Liver (tissue), 9 donors: ENCODE data around the gene ZNF226. TPM values are rescaled to one million over a fixed set of nuclear protein-coding genes. Genes with fewer than 3 reads are reported as not detected.

ENCODE experiments used
- DNase-seq: peaks from one replicate; pipeline ENCODE4 v3.0.0-alpha.2; 2017; ENCODE audit warnings: low spot score
- H3K27ac ChIP-seq, 2 donors: one replicate each; pipeline ENCODE4 v1.7.0; 2013; ENCODE audit warnings: inconsistent platforms in 2 of 2, low read length in 2 of 2, control low read depth in 1 of 2, low read depth in 1 of 2, mild to moderate bottlenecking in 1 of 2
- H3K27me3 ChIP-seq, 4 donors: one replicate each; pipeline versions ENCODE4 v1.6.1 to v1.7.0; 2013; ENCODE audit warnings: low read length in 3 of 4, inconsistent platforms in 1 of 4, mild to moderate bottlenecking in 1 of 4, moderate library complexity in 1 of 4; ENCODE audit not compliant: control insufficient read depth in 4 of 4, insufficient read depth in 4 of 4
- H3K36me3 ChIP-seq, 4 donors: one replicate each; pipeline versions ENCODE4 v1.6.1 to v1.7.0; 2013; ENCODE audit warnings: low read length in 3 of 4, mild to moderate bottlenecking in 3 of 4, low read depth in 1 of 4, moderate library complexity in 1 of 4; ENCODE audit not compliant: control insufficient read depth in 4 of 4, insufficient read depth in 3 of 4
- H3K4me1 ChIP-seq, 4 donors: one replicate each; pipeline versions ENCODE4 v1.6.1 to v1.7.0; 2013; ENCODE audit warnings: low read length in 3 of 4, mild to moderate bottlenecking in 3 of 4, moderate library complexity in 1 of 4; ENCODE audit not compliant: control insufficient read depth in 4 of 4, insufficient read depth in 4 of 4
- H3K4me3 ChIP-seq, 3 donors: one replicate each; pipeline versions ENCODE4 v1.6.1 to v1.7.0; 2013; ENCODE audit warnings: low read length in 3 of 3, control low read depth in 1 of 3, low read depth in 1 of 3, mild to moderate bottlenecking in 1 of 3
- H3K9ac ChIP-seq, 2 donors: one replicate each; pipeline ENCODE4 v1.7.0; 2013; ENCODE audit warnings: low read length in 2 of 2, mild to moderate bottlenecking in 2 of 2, moderate library complexity in 2 of 2, control low read depth in 1 of 2, low read depth in 1 of 2
- H3K9me3 ChIP-seq, 4 donors: one replicate each; pipeline versions ENCODE4 v1.6.1 to v1.7.0; 2013; ENCODE audit warnings: low read length in 3 of 4; ENCODE audit not compliant: control insufficient read depth in 4 of 4
- EGR1 ChIP-seq, 2 donors: IDR thresholded peaks; 2 replicates each; pipeline ENCODE4 v1.6.1; 2016 to 2018; ENCODE audit warnings: antibody characterized with exemption in 2 of 2, low read depth in 2 of 2
- FOXA1 ChIP-seq: IDR thresholded peaks from 2 replicates; pipeline ENCODE4 v1.6.1; 2016; ENCODE audit warnings: antibody characterized with exemption
- FOXA2 ChIP-seq: IDR thresholded peaks from 2 replicates; pipeline ENCODE4 v1.6.1; 2016; ENCODE audit warnings: antibody characterized with exemption
- GABPA ChIP-seq, 2 donors: IDR thresholded peaks in 1 of 2; conservative IDR thresholded peaks in 1 of 2; 2 replicates each; pipeline ENCODE4 v1.6.1; 2016; ENCODE audit warnings: antibody characterized with exemption in 2 of 2, mild to moderate bottlenecking in 1 of 2, moderate library complexity in 1 of 2
- HNF4A ChIP-seq, 2 donors: conservative IDR thresholded peaks; 2 replicates each; pipeline ENCODE4 v1.6.1; 2016; ENCODE audit warnings: antibody characterized with exemption in 2 of 2, mild to moderate bottlenecking in 2 of 2
- HNF4G ChIP-seq: IDR thresholded peaks from 2 replicates; pipeline ENCODE4 v1.6.1; 2016; ENCODE audit warnings: antibody characterized with exemption
- JUND ChIP-seq, 2 donors: IDR thresholded peaks; 2 replicates each; pipeline ENCODE4 v1.6.1; 2016; ENCODE audit warnings: antibody characterized with exemption in 2 of 2
- NR2F2 ChIP-seq: IDR thresholded peaks from 2 replicates; pipeline ENCODE4 v1.6.1; 2016; ENCODE audit warnings: antibody characterized with exemption
- RAD21 ChIP-seq, 2 donors: IDR thresholded peaks; 2 replicates each; pipeline ENCODE4 v1.6.1; 2016; ENCODE audit warnings: antibody characterized with exemption in 2 of 2, mild to moderate bottlenecking in 2 of 2
- RXRA ChIP-seq, 2 donors: IDR thresholded peaks; 2 replicates each; pipeline ENCODE4 v1.6.1; 2017 to 2018; ENCODE audit warnings: antibody characterized with exemption in 2 of 2, mild to moderate bottlenecking in 1 of 2
- SP1 ChIP-seq: IDR thresholded peaks from 2 replicates; pipeline ENCODE4 v1.6.1; 2018; ENCODE audit warnings: antibody characterized with exemption, mild to moderate bottlenecking
- TAF1 ChIP-seq: conservative IDR thresholded peaks from 2 replicates; pipeline ENCODE4 v1.6.1; 2016; ENCODE audit warnings: antibody characterized with exemption, mild to moderate bottlenecking
- YY1 ChIP-seq: IDR thresholded peaks from 2 replicates; pipeline ENCODE4 v1.6.1; 2016; ENCODE audit warnings: antibody characterized with exemption, mild to moderate bottlenecking
- WGBS: extraction: QIAGEN DNeasy Blood & Tissue Kit; methylation state at CpG from one replicate; pipeline ENCODE4 v1.1.7; 2013; 5-methylcytosine and 5-hydroxymethylcytosine counted together
- polyA plus RNA-seq, 2 donors: library from polyadenylated mRNA; stranded (reverse) in 1 of 2; unstranded in 1 of 2; fragments of 200-250 nt in 1 of 2; fragments of >200 nt in 1 of 2; fragmentation: Nextera tagmentation in 1 of 2; extraction: Ambion mirVana in 1 of 2; gene quantifications; one replicate each; pipeline versions ENCODE4 v1.2.1 to v1.2.3, GENCODE V29; 2013 to 2015
- total RNA-seq, 2 donors: library from RNA; depleted of rRNA; stranded (reverse); fragments of >200 nt; gene quantifications; one replicate each; pipeline ENCODE4 v1.2.3, GENCODE V29; 2014
- TF ChIP-seq, protein P1 (sequence below): fragments of 150-350 bp; IDR thresholded peaks from 2 replicates; pipeline ENCODE4 v1.5.1; 2017; ENCODE audit warnings: improper control_type of control experiment, low read depth, low read length; ENCODE audit not compliant: missing input control
- TF ChIP-seq, protein P2 (sequence below): IDR thresholded peaks from 2 replicates; pipeline ENCODE4 v1.6.1; 2016; ENCODE audit warnings: antibody characterized with exemption
- TF ChIP-seq, protein P3 (sequence below): IDR thresholded peaks from 2 replicates; pipeline ENCODE4 v1.6.1; 2016; ENCODE audit warnings: antibody characterized with exemption
- TF ChIP-seq, protein P4 (sequence below): IDR thresholded peaks from 2 replicates; pipeline ENCODE4 v1.6.1; 2016; ENCODE audit warnings: antibody characterized with exemption
- TF ChIP-seq, protein P5 (sequence below): IDR thresholded peaks from 2 replicates; pipeline ENCODE4 v1.6.1; 2016; ENCODE audit warnings: antibody characterized with exemption, mild to moderate bottlenecking
- donor health status: healthy.
- donor health status: healthy.
- donor health status: healthy.
- donor health status: healthy.
- donor health status: healthy.

Gene ZNF226
- total and polyA plus RNA-seq, 4 donors = 6.4 to 10.6 (median 8.5) TPM

DNA sequence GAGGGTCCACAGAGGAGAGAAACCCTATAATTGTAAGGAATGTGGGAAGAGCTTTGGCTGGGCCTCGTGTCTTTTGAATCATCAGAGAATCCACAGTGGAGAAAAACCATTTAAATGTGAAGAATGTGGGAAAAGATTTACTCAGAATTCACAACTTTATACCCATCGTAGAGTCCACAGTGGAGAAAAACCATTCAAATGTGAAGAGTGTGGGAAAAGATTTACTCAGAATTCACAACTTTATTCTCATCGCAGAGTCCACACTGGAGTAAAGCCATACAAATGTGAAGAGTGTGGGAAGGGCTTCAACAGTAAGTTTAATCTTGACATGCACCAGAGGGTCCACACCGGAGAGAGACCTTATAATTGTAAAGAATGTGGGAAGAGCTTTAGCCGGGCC lies 32.9 kb upstream of the ZNF226 start:
- no peak for DNase-seq
- peaks cover 33 to 74% (median 50%) of the 10 kb centered on the region in 4 donors for H3K9me3 ChIP-seq
- no peak overlapping the region for H3K9ac ChIP-seq
- 97% methylated on average over 5 of the region's 5 CpGs for whole genome bisulfite sequencing
- TF ChIP-seq, protein P1, sequence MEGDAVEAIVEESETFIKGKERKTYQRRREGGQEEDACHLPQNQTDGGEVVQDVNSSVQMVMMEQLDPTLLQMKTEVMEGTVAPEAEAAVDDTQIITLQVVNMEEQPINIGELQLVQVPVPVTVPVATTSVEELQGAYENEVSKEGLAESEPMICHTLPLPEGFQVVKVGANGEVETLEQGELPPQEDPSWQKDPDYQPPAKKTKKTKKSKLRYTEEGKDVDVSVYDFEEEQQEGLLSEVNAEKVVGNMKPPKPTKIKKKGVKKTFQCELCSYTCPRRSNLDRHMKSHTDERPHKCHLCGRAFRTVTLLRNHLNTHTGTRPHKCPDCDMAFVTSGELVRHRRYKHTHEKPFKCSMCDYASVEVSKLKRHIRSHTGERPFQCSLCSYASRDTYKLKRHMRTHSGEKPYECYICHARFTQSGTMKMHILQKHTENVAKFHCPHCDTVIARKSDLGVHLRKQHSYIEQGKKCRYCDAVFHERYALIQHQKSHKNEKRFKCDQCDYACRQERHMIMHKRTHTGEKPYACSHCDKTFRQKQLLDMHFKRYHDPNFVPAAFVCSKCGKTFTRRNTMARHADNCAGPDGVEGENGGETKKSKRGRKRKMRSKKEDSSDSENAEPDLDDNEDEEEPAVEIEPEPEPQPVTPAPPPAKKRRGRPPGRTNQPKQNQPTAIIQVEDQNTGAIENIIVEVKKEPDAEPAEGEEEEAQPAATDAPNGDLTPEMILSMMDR = no peak
- TF ChIP-seq SP1 (no peak), HNF4G (no peak), EGR1 (IDR thresholded peaks at IDR 0.05; ENCODE audit: low read depth in 2 of 2) (no peak), HNF4A (conservative IDR thresholded peaks at IDR 0.05) (no peak), RAD21 (IDR thresholded peaks at IDR 0.05) (no peak), FOXA1 (no peak), FOXA2 (no peak)
- TF ChIP-seq, protein P2, sequence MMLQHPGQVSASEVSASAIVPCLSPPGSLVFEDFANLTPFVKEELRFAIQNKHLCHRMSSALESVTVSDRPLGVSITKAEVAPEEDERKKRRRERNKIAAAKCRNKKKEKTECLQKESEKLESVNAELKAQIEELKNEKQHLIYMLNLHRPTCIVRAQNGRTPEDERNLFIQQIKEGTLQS = no peak
- H3K27ac ChIP-seq = no peak overlapping the region
- H3K4me3 ChIP-seq = peak overlapping the region in 2 of 3 donors; percentile 38 to 39
- H3K4me1 ChIP-seq = no peaks in the 10 kb centered on the region
- no peaks in the 10 kb centered on the region for H3K27me3 ChIP-seq
- H3K36me3 ChIP-seq = peaks cover 5 to 49% (median 42%) of the 10 kb centered on the region in 4 donors

DNA sequence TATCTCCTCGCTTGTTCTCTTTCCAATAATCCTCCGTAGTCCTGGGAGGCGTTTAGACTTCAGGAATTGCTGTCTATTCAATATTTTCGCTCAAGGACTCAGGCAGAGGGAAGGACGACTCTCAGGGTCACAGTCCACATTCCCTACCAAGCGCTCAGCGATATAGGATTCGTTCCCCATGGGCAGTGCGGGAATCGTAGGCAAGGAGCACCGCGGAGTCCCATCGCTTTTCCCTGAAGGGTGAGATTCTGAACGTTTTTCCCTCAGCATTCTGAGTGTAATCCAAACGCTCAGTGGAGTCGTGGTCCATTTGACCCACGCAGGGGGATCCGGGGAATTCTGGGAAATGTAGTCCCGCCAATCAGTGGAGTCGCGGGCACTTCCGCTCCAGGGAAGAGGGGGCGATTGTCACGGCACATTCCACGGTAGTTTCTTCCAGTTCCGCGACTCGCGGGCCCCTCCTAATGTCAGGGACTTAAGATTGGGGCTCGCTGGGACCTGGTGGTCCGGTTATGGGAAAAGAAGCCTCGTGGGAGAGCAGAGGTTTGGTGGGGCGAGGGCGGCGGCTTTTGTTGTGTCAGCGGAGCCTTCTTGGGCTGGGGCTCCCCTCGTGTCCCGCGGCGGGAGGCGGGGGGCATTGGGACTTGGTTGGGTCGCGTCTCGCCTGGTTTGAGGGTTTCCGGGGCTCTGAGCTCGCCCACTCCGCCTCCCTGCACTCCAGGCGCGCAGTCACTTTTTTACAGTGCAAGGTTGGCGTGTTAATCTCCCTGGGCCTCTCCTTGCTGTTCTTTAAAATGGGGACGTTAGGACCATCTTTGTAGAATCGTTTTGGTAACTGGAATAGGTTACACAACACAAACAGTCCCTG lies 23.5 kb upstream of the ZNF226 start, which contains the start of gene ZNF234:
Gene ZNF234, plus strand, starts transcription at position 364 of the 868 bp plus-strand sequence. CDS start 3,079 bp downstream, outside the sequence.
- H3K27ac ChIP-seq = peak within 1 kb of the TSS; percentile 37 to 75
- DNase-seq = peak; percentile 77
- H3K36me3 ChIP-seq = peaks cover 3 to 25% (median 25%) of the 10 kb centered on the region in 4 donors
- peaks cover 0 to 17% (median 7%) of the 10 kb centered on the region in 4 donors for H3K9me3 ChIP-seq
- H3K9ac ChIP-seq = peak within 1 kb of the TSS; percentile 52 to 56
- peak within 1 kb of the TSS; percentile 64 to 92 (median 79) for H3K4me3 ChIP-seq
- WGBS = 1% methylated on average over 52 of the region's 52 CpGs
- TF ChIP-seq FOXA1 = no peak
- TF ChIP-seq YY1 = peak; percentile 68
- TF ChIP-seq, protein P3, sequence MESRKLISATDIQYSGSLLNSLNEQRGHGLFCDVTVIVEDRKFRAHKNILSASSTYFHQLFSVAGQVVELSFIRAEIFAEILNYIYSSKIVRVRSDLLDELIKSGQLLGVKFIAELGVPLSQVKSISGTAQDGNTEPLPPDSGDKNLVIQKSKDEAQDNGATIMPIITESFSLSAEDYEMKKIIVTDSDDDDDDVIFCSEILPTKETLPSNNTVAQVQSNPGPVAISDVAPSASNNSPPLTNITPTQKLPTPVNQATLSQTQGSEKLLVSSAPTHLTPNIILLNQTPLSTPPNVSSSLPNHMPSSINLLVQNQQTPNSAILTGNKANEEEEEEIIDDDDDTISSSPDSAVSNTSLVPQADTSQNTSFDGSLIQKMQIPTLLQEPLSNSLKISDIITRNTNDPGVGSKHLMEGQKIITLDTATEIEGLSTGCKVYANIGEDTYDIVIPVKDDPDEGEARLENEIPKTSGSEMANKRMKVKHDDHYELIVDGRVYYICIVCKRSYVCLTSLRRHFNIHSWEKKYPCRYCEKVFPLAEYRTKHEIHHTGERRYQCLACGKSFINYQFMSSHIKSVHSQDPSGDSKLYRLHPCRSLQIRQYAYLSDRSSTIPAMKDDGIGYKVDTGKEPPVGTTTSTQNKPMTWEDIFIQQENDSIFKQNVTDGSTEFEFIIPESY = peak; percentile 54
- TF ChIP-seq, protein P4, sequence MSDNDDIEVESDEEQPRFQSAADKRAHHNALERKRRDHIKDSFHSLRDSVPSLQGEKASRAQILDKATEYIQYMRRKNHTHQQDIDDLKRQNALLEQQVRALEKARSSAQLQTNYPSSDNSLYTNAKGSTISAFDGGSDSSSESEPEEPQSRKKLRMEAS = peak; percentile 56
- peak; percentile 72 for TF ChIP-seq NR2F2
- TF ChIP-seq HNF4G = no peak
- TF ChIP-seq SP1 = peak; percentile 20
- TF ChIP-seq RXRA (IDR thresholded peaks at IDR 0.05) = peak; percentile 24 to 25
- peak in 1 of 2 donors; percentile 42 for TF ChIP-seq RAD21 (IDR thresholded peaks at IDR 0.05)
- peak; percentile 50 to 67 for TF ChIP-seq HNF4A (conservative IDR thresholded peaks at IDR 0.05)
- no peak for TF ChIP-seq FOXA2
- TF ChIP-seq, protein P2 = no peak
- no peak for TF ChIP-seq JUND (IDR thresholded peaks at IDR 0.05)
- TF ChIP-seq EGR1 (IDR thresholded peaks at IDR 0.05; ENCODE audit: low read depth in 2 of 2) = peak; percentile 89 to 93
- TF ChIP-seq GABPA (IDR thresholded peaks at IDR 0.05 in 1 of 2, conservative IDR thresholded peaks at IDR 0.05 in 1 of 2) = peak; percentile 72 to 94
- TF ChIP-seq TAF1 = no peak
- TF ChIP-seq, protein P5, sequence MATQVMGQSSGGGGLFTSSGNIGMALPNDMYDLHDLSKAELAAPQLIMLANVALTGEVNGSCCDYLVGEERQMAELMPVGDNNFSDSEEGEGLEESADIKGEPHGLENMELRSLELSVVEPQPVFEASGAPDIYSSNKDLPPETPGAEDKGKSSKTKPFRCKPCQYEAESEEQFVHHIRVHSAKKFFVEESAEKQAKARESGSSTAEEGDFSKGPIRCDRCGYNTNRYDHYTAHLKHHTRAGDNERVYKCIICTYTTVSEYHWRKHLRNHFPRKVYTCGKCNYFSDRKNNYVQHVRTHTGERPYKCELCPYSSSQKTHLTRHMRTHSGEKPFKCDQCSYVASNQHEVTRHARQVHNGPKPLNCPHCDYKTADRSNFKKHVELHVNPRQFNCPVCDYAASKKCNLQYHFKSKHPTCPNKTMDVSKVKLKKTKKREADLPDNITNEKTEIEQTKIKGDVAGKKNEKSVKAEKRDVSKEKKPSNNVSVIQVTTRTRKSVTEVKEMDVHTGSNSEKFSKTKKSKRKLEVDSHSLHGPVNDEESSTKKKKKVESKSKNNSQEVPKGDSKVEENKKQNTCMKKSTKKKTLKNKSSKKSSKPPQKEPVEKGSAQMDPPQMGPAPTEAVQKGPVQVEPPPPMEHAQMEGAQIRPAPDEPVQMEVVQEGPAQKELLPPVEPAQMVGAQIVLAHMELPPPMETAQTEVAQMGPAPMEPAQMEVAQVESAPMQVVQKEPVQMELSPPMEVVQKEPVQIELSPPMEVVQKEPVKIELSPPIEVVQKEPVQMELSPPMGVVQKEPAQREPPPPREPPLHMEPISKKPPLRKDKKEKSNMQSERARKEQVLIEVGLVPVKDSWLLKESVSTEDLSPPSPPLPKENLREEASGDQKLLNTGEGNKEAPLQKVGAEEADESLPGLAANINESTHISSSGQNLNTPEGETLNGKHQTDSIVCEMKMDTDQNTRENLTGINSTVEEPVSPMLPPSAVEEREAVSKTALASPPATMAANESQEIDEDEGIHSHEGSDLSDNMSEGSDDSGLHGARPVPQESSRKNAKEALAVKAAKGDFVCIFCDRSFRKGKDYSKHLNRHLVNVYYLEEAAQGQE = peak; percentile 13
- TF ChIP-seq, protein P1 = no peak
- H3K4me1 ChIP-seq = peaks cover 2 to 16% (median 8%) of the 10 kb centered on the region in 4 donors
- H3K27me3 ChIP-seq = no peaks in the 10 kb centered on the region
